HG02610 (cell line): ENCODE measurements around the gene ENTPD7.
"Not testable (repeated sequence)": the region's sequence is repeated elsewhere in the genome, so short reads cannot be mapped to it uniquely, and the experiment has no call there.

Experiments used
- ATAC-seq: cut with Tn5 transposase; IDR thresholded peaks from one replicate; pipeline ENCODE4 v1.9.1; 2021; ENCODE audit warnings: mild to moderate bottlenecking, moderate library complexity; ENCODE audit not compliant: unreplicated experiment

Gene ENTPD7

DNA sequence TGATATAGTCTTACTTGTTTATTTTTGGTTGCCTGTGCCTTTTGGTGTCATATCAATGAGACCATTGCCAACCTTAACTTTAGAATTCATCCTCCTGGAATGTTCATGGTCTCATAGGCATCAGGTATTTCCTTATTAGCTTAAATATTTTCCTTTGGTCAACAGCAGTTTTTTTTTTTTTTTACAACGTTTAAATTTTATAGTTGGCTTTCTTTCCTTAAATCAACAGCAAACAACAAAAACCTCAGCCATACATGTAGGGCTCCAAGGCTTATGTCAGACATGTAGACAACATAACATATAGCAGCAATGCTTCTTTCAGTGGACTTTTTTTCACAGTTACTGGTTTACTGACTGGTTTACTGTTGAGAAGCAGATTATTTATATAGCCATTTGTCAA, 22.7 kb downstream of the ENTPD7 start:
- ATAC-seq, result no peak

DNA sequence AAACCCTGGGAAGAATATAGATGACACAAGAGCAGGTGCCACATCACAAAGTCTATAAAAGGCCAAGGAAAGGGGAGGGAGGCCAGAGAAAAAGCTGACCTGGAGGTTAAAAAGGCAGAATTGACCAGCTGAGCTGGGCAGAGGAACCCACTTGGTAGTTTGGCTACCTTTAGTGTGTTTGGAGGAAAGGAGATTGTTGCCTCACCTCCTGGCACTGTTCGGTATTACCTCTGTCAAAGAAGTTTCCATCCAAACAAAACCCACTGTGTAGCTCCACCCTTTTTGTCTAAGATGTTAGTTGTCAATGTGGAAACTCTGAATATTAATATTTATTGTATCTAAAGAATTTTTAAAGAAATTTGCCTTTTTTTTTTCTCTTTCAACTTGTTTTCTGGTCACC, 23.4 kb downstream of the ENTPD7 start:
- no peak for ATAC-seq

DNA sequence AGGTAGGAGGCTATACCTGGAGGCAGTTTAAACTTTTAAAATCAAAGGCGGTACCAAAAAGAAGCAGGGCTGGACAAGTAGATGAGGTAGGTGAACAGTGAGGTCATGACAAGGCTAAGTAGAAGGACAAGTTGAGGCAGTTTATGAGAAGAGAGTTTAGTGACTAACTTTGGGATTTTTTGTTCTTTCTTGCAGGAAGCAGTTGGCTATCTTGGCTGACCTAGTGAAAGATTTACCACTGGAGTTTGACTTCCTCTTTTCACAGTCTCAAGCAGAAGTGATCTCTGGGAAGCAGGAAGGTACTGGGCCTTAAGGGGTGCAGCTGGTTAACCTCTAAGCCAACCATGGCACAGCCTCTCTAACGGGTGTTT, 26.3 kb downstream of the ENTPD7 start:
- ATAC-seq, result peak; percentile 86

DNA sequence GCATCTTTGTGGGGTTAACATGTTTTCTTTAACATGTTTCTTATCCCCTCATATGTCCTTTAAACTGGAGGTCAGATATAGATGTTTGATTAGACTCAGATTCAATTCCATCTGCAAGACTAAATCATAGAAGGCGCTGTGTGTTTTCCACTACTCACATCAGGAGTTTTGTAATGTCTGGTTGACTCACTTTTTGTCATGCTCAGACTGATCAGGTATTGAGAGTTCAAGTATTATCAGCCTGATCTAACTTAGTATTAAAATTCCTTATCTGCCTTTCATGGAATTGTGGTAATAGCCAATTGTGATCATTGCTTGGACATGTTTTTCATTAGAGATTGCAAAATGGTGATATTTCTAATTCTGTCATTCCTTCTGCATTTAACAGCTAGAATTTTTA, 30.2 kb downstream of the ENTPD7 start:
- ATAC-seq, result no peak

DNA sequence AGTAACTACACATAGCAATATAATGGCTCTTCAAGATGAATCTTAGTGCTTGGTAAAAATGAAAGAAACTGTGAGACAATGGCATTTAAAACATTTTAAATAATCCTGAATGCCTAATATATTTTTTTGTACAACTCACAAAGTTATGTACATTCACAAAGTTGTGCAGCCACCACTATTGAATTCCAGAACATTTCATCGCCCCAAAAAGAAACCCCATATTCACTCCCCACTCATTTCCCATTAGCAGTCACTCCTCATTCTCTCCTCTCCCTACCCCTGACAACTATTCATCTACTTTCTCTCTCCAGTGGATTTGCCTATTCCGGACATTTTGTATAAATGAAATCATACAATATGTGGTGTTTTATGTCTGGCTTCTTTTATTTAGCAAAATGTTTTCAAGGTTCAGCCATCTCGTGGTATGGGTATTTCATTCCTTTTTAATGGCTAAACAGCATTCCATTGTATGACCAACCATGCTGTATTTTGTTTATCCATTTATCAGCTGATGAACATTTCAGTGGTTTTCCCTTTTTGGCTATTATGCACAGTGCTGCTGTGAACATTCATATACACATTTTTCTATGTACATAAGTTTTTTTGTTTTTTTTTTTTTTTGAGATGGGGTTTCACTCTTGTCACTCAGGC, 34.7 kb downstream of the ENTPD7 start:
- no peak for ATAC-seq

DNA sequence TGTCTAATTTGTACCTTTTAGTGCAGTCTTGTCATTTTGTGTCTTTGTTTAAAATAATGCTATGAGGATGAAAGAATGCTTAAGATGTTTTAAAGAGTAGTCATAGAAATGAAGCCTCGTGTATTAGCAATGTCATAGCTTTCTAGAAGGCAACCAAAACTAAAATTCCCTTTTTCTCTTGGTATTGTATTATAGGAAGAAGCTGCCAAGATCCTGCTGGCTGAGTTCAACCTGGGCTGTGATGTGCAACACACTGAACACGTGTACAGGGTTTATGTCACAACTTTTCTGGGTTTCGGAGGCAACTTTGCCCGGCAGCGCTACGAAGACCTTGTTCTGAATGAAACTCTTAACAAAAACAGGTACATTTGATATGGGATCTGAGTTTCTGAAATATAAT, 36.5 kb downstream of the ENTPD7 start:
- no peak for ATAC-seq

DNA sequence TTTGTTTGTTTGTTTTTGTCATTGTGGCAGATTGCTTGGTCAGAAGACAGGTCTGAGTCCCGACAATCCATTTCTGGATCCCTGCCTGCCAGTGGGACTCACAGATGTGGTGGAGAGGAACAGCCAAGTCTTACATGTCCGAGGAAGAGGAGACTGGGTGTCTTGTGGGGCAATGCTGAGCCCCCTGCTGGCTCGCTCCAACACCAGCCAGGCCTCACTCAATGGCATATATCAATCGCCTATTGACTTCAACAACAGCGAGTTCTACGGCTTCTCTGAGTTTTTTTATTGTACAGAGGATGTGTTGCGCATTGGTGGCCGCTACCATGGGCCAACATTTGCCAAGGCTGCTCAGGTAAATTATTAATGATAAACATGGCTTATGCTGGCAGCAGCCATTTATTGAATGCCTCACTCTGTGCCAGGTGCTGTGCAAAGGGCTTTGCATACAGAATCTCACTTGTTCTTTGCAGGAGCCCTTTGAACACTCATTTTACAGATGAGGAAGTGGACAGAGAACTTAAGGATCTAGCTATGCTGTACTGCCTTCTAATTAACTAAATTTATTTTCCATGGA, 39.3 kb downstream of the ENTPD7 start:
- no peak for ATAC-seq

DNA sequence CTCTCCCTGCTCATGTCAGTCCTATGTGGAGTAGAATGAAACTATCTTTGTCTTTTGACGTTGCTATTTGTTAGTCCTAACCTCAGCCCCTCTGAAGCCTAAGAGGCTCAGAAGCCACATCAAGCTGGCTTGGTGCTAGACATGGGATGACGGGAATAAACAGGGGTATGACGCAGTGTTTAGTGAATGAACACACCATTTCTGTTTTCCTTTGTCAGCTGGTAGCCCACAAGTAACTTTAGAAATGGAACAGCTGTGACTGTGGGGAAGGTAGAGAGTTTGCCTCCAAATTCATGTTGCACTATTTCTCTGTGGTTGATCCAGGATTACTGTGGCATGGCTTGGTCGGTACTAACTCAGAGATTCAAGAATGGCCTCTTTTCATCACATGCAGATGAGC, 41.3 kb downstream of the ENTPD7 start:
- ATAC-seq, result no peak

DNA sequence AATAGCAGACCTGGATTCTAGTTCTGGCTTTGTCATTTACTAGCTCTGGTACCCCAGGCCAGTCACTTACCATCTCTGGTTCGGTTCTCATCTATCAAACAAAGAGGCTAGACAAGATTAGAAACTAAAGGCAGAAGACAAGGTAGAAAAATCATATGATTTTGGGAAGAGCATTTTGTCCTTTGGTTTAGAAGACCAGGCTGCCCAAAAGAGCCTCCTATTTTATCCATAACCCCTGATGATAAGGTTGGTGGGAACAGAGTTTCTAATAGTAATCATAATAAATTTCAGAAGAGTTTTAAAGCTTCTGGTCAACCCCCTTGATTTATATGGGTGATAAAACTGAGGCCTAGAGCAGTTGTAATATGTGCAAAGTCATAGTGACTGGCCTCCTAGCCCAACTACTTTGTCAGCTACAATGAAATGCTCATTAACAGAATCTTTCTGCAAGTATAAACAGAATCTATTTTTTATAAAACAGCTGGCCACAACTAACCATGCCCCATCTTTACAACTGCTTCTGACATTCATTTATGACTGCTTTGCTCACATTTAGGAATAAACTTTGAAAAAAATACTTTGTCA, 49.2 kb downstream of the ENTPD7 start:
- no peak for ATAC-seq

DNA sequence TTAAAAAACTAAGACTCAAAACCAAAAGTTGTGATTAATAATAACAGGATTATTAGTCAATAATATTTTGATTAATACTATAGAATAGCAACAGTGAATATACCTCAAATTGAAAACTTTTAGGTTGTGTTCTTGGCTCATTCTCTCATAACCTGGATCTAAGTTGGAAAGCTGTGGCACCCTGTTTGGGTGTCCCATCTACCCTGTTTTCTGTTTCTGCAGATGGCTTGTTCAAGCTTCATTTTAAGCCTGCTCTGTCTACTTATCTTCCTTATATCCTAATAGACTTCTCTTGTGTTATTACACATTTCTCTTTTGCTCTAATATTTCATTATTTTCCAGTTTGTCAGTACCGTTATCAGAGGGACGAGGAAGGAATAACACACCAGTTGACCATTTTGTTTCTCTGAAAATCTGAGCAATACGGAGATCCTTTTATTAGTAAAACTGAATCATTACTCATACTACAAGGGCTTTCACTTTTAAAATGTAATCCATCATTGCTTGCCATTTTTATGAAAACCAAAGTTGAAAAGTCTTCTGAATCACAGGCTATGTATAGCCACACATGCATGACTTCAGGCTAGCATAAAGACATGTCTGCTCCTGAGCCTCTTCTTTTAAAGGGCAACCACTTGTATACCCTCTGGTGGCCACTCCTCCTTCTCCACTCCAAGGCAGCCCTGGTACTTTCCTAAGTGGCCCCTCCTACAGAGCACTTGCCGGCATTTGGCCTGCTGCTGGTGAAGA, 50.3 kb downstream of the ENTPD7 start:
- ATAC-seq, result peak; percentile 94

DNA sequence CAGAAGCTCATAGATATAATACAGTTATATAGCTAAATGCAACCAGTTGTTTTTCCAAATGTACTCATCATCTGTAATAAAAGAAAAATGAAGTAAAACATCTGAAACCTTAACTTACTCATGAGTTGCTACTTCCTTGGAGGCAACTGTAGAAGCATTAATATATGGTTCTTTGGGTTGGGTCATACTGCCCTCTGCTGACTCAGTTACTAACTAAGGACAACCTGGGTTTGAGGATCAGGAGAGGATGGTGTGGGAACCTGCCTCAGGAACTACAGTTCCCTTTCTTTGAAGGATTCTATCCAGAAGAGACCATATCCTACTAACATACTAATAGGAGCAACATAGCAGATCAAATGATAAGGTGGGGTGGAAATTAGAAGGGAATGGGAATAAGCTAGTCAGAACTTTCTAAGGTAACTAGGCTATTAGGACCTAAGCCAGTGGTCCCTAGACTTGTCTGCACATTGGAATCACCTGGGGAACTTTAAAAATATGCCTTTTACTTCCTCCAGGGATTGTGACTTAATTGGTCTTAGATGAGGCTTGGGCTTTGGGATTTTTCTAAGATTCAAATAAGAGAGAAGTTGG, 51.9 kb downstream of the ENTPD7 start:
- peak; percentile 35 for ATAC-seq

DNA sequence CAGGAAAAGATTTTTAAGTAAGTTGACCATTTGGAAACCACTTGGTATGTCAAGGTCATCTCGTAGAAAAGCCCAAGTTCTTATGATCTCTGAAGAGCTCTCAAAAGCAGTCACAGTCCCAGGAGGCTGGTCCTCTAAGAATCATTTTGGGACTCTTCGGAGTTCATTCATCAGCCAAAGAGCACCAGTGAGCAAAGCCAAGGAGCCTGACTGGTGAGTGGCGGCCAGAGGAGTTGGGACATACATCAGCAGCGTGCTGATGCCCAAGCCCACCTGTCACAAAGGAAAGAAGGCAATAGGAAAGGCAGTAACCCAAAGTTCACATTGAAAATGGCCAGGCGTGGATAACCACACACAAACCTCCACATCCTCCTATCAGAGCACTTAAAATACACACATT, 55.1 kb downstream of the ENTPD7 start:
- ATAC-seq, result no peak

DNA sequence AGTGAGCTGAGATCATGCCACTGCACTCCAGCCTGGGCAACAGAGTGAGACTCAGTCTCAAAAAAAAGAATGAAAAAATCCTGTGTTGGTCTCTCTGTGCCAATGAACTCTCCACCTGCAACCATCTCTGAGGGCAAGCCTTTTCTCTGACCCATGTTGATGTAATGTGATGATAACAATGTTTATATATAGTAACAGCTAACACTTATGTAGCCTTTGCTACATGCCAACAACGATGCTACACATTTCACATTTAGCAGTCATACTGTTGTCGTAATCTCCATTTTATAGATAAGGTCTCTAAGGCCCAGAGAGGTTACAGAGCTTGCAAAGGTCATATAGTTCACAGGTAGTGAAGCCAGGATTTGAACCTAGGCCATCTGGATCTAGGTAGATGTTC, 61.1 kb downstream of the ENTPD7 start:
- ATAC-seq, result no peak

DNA sequence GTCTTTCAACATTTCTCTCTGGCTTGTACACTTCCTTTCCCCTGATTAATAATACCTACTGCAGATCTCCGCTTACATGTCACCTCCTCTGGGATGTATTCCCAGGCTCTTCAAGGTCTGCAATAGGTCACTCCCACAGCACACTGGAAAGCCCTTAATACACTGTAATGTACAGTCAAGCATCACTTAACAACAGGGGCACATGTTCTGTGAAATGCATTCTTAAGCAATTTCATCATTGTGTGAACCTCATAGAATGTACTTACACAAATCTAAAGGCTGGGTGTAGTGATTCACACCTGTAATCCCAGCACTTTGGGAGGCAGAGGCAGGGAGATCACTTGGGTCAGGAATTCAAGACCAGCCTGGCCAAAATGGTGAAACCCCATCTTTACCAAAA, 70.7 kb downstream of the ENTPD7 start:
- ATAC-seq, result no peak

DNA sequence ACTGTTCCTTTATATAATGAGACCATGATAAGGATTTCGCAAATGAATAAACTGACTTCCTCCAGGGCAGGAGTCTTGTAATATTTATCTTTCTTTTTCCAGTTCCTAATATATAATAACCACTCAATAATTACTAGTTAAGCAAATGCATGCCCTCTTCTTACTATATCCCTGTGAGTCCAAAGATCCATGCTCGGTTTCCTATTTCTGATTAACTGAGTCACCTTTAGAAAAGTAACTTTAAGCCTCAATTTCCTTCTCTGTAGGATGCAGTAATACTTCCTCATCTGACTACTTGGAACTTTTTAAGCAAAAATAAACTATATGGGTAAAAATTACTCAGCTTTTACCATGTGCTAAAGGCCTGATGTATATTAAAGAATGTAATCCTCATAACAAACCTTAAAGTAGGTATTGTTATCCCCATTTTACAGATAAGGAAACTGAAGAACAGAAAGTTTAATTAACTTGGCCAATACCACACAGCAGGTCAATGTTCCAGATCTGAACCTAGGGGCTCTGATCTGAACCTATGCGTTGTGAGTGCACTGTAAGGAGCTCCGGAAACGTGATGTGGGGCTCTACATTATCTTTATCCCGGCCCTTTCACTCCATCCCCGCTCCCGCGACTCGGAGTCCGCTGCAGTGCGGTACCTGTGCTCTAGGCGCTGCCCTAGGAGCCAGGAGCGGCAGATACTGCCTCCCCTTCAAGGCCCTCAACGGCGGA, 72.2 kb downstream of the ENTPD7 start:
- ATAC-seq, result peak; percentile 35

DNA sequence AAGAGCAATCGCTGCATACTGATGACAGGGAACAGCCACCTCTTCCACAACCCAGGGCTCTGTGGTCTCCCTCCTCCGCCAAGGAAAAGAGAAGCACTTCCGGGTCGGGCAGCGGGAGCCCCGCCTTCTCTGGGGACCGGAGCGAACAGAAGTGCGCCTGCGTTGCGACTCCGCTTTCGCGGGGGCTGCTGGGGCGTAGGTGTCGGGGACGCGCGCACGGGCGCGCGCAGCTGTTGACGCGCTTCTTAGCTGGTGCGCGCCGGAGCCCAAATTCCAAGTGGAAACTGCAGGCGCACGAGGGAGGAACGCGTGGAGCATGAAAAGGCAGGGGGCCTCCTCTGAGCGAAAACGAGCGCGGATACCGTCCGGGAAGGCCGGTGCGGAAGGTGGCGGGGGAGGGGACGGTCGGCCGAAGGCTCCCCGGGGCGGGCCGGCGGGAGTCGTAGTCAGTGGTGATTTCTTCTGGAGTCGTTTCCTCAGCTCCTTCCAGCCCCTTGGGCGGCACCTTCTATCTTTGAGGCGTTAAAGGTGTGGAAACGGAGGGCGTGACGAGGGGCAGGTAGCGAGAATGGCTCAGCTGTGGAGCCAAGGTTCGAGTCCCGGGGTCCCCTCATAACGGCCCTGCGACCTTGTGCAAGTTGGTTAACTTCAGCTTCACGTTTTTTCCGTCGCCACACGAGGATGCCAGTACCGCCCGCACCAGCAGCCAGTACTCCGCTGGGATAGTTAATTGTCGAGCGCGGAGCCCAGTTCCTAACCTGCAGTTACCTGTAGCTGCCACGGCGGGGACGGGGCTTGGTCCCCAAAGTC, 72.9 kb downstream of the ENTPD7 start, which contains the start of the genes COX15 and CUTC:
TSS of gene COX15 (minus strand) at position 95 of the 810 bp plus-strand sequence. CDS start at position 17, 78 bp downstream.
TSS of gene CUTC (plus strand) at position 202 of the 810 bp plus-strand sequence. CDS start at position 317, 115 bp downstream.
- ATAC-seq, result peak; percentile 86

DNA sequence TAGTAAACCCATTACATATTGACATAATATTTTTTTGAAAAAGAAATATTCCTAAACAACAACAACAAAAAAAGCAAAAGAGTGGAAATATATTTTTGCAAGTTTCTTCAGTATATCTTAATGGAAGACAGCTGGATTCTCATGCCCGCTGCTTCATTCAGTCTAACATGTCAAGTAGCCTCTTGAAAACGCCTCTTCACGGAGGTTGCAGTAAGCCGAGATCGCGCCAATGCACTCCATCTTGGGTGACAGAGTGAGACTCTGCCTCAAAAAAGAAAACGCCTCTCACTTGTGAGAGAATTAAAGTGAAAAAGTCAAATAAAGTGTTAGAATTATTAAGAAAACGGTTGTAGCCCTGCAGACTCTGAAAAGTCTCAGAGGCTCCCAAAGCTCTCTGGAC, 74.1 kb downstream of the ENTPD7 start:
- no peak for ATAC-seq

DNA sequence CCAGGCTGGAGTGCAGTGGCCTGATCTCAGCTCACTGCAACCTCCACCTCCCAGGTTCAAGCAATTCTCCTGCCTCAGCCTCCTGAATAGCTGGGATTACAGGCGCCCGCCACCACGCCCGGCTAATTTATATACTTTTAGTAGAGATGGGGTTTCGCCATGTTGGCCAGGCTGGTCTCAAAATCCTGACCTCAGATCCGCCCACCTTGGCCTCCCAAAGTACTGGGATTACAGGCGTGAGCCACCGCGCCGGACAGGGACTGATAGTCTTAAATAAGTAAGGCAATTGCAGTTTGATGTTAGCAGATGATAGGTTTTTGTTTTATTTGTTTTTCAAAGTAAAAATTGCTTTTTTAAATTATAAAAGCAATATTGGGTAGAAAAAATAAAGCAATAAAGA, 74.8 kb downstream of the ENTPD7 start:
- ATAC-seq, result not testable (repeated sequence)

DNA sequence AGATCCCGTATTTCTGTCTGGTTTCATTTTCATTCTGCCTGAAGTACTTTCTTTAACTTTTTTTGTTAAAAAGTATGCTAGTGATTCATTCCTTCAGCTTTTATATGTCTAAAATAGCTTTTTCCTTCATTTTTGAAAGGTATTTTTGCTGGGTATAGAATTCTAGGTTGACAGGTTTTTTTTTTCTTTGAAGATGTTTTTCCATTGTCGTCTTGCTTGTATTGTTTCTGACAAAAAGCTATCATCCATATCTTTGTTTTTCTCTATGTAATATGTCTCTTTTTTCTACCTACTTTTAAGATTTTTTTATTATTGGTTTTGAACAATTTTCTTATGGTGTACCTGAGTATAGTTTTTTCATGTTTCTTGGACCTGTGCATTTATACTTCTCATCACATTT, 81.0 kb downstream of the ENTPD7 start:
- no peak for ATAC-seq
